ENCODE data around the gene KIF26B. TPM values are rescaled to one million over a fixed set of nuclear protein-coding genes. Genes with fewer than 3 reads are reported as not detected.

The KIF26B gene
- total RNA-seq, 1 experiment from 2014 or later: 1.7 TPM

GRCh38 chr1:245412306-245412705, 257.5 kb downstream of the KIF26B start:
- DNase-seq: no peak
- Histone ChIP-seq H3K27me3 (ENCODE audit: control insufficient read depth, insufficient read depth, low read length) (no peaks in the 10 kb centered on the region), H3K4me3 (ENCODE audit: insufficient read depth, low read depth, low read length) (no peak overlapping the region), H3K36me3 (replicated peaks; ENCODE audit: control insufficient read depth, insufficient read depth, low read length) (no peaks in the 10 kb centered on the region)

- DNase-seq: no peak
- no peak overlapping the region for H3K4me3 ChIP-seq (ENCODE audit: insufficient read depth, low read depth, low read length)
- H3K36me3 ChIP-seq (replicated peaks; ENCODE audit: control insufficient read depth, insufficient read depth, low read length): no peaks in the 10 kb centered on the region
- no peaks in the 10 kb centered on the region for H3K27me3 ChIP-seq (ENCODE audit: control insufficient read depth, insufficient read depth, low read length)
These were observed 262.0 kb downstream of the KIF26B start for GRCh38 chr1:245416781-245417180.

GRCh38 chr1:245418077-245418476, 263.3 kb downstream of the KIF26B start:
- no peaks in the 10 kb centered on the region for H3K36me3 ChIP-seq (replicated peaks; ENCODE audit: control insufficient read depth, insufficient read depth, low read length)
- no peaks in the 10 kb centered on the region for H3K27me3 ChIP-seq (ENCODE audit: control insufficient read depth, insufficient read depth, low read length)
- no peak for DNase-seq
- H3K4me3 ChIP-seq (ENCODE audit: insufficient read depth, low read depth, low read length): no peak overlapping the region

GRCh38 chr1:245419461-245419978, 264.7 kb downstream of the KIF26B start:
- Histone ChIP-seq H3K4me3 (ENCODE audit: insufficient read depth, low read depth, low read length) (no peak overlapping the region), H3K36me3 (replicated peaks; ENCODE audit: control insufficient read depth, insufficient read depth, low read length) (no peaks in the 10 kb centered on the region), H3K27me3 (ENCODE audit: control insufficient read depth, insufficient read depth, low read length) (no peaks in the 10 kb centered on the region)
- DNase-seq: no peak

- Histone ChIP-seq H3K27me3 (ENCODE audit: control insufficient read depth, insufficient read depth, low read length) (no peaks in the 10 kb centered on the region), H3K36me3 (replicated peaks; ENCODE audit: control insufficient read depth, insufficient read depth, low read length) (no peaks in the 10 kb centered on the region), H3K4me3 (ENCODE audit: insufficient read depth, low read depth, low read length) (no peak overlapping the region)
- DNase-seq: no peak
These were observed 265.2 kb downstream of the KIF26B start for GRCh38 chr1:245419989-245420388.

- no peak overlapping the region for H3K4me3 ChIP-seq (ENCODE audit: insufficient read depth, low read depth, low read length)
- no peaks in the 10 kb centered on the region for H3K36me3 ChIP-seq (replicated peaks; ENCODE audit: control insufficient read depth, insufficient read depth, low read length)
- DNase-seq: no peak
- no peaks in the 10 kb centered on the region for H3K27me3 ChIP-seq (ENCODE audit: control insufficient read depth, insufficient read depth, low read length)
These were observed 266.1 kb downstream of the KIF26B start for GRCh38 chr1:245420926-245421325.

- Histone ChIP-seq H3K4me3 (ENCODE audit: insufficient read depth, low read depth, low read length) (no peak overlapping the region), H3K27me3 (ENCODE audit: control insufficient read depth, insufficient read depth, low read length) (no peaks in the 10 kb centered on the region), H3K36me3 (replicated peaks; ENCODE audit: control insufficient read depth, insufficient read depth, low read length) (no peaks in the 10 kb centered on the region)
- DNase-seq: no peak
These were observed 273.9 kb downstream of the KIF26B start for GRCh38 chr1:245428681-245429080.

GRCh38 chr1:245431706-245432105, 276.9 kb downstream of the KIF26B start:
- H3K36me3 ChIP-seq (replicated peaks; ENCODE audit: control insufficient read depth, insufficient read depth, low read length): no peaks in the 10 kb centered on the region
- H3K4me3 ChIP-seq (ENCODE audit: insufficient read depth, low read depth, low read length): no peak overlapping the region
- no peaks in the 10 kb centered on the region for H3K27me3 ChIP-seq (ENCODE audit: control insufficient read depth, insufficient read depth, low read length)
- DNase-seq: no peak

GRCh38 chr1:245432228-245432875, 277.6 kb downstream of the KIF26B start:
- no peak for DNase-seq
- H3K36me3 ChIP-seq (replicated peaks; ENCODE audit: control insufficient read depth, insufficient read depth, low read length): no peaks in the 10 kb centered on the region
- no peaks in the 10 kb centered on the region for H3K27me3 ChIP-seq (ENCODE audit: control insufficient read depth, insufficient read depth, low read length)
- no peak overlapping the region for H3K4me3 ChIP-seq (ENCODE audit: insufficient read depth, low read depth, low read length)

- no peak for DNase-seq
- H3K27me3 ChIP-seq (ENCODE audit: control insufficient read depth, insufficient read depth, low read length): no peaks in the 10 kb centered on the region
- H3K36me3 ChIP-seq (replicated peaks; ENCODE audit: control insufficient read depth, insufficient read depth, low read length): no peaks in the 10 kb centered on the region
- no peak overlapping the region for H3K4me3 ChIP-seq (ENCODE audit: insufficient read depth, low read depth, low read length)
These were observed 278.8 kb downstream of the KIF26B start for GRCh38 chr1:245433561-245433960.

- Histone ChIP-seq H3K27me3 (ENCODE audit: control insufficient read depth, insufficient read depth, low read length) (no peaks in the 10 kb centered on the region), H3K4me3 (ENCODE audit: insufficient read depth, low read depth, low read length) (no peak overlapping the region), H3K36me3 (replicated peaks; ENCODE audit: control insufficient read depth, insufficient read depth, low read length) (no peaks in the 10 kb centered on the region)
- peak; percentile 66 for DNase-seq
These were observed 279.5 kb downstream of the KIF26B start for GRCh38 chr1:245434280-245434679.

GRCh38 chr1:245436407-245436806, 281.6 kb downstream of the KIF26B start:
- H3K4me3 ChIP-seq (ENCODE audit: insufficient read depth, low read depth, low read length): no peak overlapping the region
- H3K36me3 ChIP-seq (replicated peaks; ENCODE audit: control insufficient read depth, insufficient read depth, low read length): no peaks in the 10 kb centered on the region
- no peak for DNase-seq
- H3K27me3 ChIP-seq (ENCODE audit: control insufficient read depth, insufficient read depth, low read length): no peaks in the 10 kb centered on the region

- no peaks in the 10 kb centered on the region for H3K36me3 ChIP-seq (replicated peaks; ENCODE audit: control insufficient read depth, insufficient read depth, low read length)
- no peaks in the 10 kb centered on the region for H3K27me3 ChIP-seq (ENCODE audit: control insufficient read depth, insufficient read depth, low read length)
- H3K4me3 ChIP-seq (ENCODE audit: insufficient read depth, low read depth, low read length): no peak overlapping the region
- no peak for DNase-seq
These were observed 282.7 kb downstream of the KIF26B start for GRCh38 chr1:245437369-245438062.

- no peaks in the 10 kb centered on the region for H3K27me3 ChIP-seq (ENCODE audit: control insufficient read depth, insufficient read depth, low read length)
- DNase-seq: no peak
- no peak overlapping the region for H3K4me3 ChIP-seq (ENCODE audit: insufficient read depth, low read depth, low read length)
- no peaks in the 10 kb centered on the region for H3K36me3 ChIP-seq (replicated peaks; ENCODE audit: control insufficient read depth, insufficient read depth, low read length)
These were observed 286.1 kb downstream of the KIF26B start for GRCh38 chr1:245440922-245441321.

GRCh38 chr1:245441689-245442088, 286.9 kb downstream of the KIF26B start:
- H3K27me3 ChIP-seq (ENCODE audit: control insufficient read depth, insufficient read depth, low read length): no peaks in the 10 kb centered on the region
- H3K4me3 ChIP-seq (ENCODE audit: insufficient read depth, low read depth, low read length): no peak overlapping the region
- DNase-seq: no peak
- no peaks in the 10 kb centered on the region for H3K36me3 ChIP-seq (replicated peaks; ENCODE audit: control insufficient read depth, insufficient read depth, low read length)
